BJ (cell line): Measurements from ENCODE around the gene ADAMTS14. TPM values are rescaled to one million over a fixed set of nuclear protein-coding genes. Genes with fewer than 3 reads are reported as not detected.

Experiments used
- CTCF ChIA-PET: fragments of 350-600 bp; formaldehyde crosslinking; extraction: SDS; loops from one replicate; lab custom pipeline; 2021; ENCODE audit warnings: antibody characterized with exemption, inconsistent platforms; lab: Yijun Ruan, JAX
- POLR2A ChIA-PET: fragments of 300-600 bp; sonication (Branson Sonifier 250); formaldehyde crosslinking; extraction: SDS; loops from one replicate; lab custom pipeline; 2021; ENCODE audit warnings: antibody characterized with exemption; lab: Charles Lee
- DNase-seq: peaks from one replicate; pipeline ENCODE4 v3.0.0-alpha.2; 2011; ENCODE audit warnings: low read depth
- H3K27me3 ChIP-seq: 2 replicates; pipeline ENCODE4 v1.6.0; 2011; ENCODE audit warnings: low read length; ENCODE audit not compliant: control insufficient read depth, insufficient read depth
- H3K36me3 ChIP-seq: 2 replicates; pipeline ENCODE4 v1.5.1; 2011; ENCODE audit warnings: low read length; ENCODE audit not compliant: control insufficient read depth, insufficient read depth
- H3K4me3 ChIP-seq: 2 replicates; pipeline ENCODE4 v1.5.1; 2011; ENCODE audit warnings: low read depth, mild to moderate bottlenecking, control low read depth, low read length
- polyA plus RNA-seq: library from polyadenylated mRNA; depleted of rRNA; stranded (reverse); fragments of >200 nt; gene quantifications from 2 replicates; pipeline ENCODE4 v1.2.3, GENCODE V29; 2011
- TF ChIP-seq, protein P1 (sequence below): IDR thresholded peaks from 2 replicates; pipeline ENCODE4 v1.5.1; 2011; ENCODE audit warnings: low read depth, mild to moderate bottlenecking, control low read depth, inconsistent platforms, low read length, moderate library complexity; ENCODE audit not compliant: insufficient read depth

Gene ADAMTS14
- polyA plus RNA-seq, 1 experiment = 3.3 TPM

DNA sequence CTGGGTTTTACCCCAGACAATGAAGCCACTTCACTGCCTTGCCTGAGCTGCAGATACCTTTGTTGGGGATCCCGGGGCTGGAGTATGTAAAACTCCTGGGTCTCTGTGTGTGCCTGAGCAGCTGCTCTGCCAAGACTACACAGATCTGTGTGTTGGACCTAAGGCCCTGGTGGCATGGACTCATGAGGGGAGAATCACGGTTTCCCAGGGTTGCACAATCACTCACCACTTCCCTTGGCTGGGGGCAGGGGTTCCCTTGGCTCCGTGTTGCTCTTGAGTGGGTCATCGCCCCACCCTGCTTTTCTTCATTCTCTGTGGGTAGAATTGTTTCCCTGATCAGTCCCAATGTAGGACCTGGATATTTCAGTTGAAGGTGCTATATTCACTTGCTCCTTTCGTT is 126.8 kb downstream of the ADAMTS14 start:
- DNase-seq = no peak
- CTCF ChIA-PET = no interaction called here

GRCh38 chr10:70801854-70802253 is 129.5 kb downstream of the ADAMTS14 start:
- ChIA-PET CTCF (no interaction called here), POLR2A (no interaction called here)
- TF ChIP-seq, protein P1, sequence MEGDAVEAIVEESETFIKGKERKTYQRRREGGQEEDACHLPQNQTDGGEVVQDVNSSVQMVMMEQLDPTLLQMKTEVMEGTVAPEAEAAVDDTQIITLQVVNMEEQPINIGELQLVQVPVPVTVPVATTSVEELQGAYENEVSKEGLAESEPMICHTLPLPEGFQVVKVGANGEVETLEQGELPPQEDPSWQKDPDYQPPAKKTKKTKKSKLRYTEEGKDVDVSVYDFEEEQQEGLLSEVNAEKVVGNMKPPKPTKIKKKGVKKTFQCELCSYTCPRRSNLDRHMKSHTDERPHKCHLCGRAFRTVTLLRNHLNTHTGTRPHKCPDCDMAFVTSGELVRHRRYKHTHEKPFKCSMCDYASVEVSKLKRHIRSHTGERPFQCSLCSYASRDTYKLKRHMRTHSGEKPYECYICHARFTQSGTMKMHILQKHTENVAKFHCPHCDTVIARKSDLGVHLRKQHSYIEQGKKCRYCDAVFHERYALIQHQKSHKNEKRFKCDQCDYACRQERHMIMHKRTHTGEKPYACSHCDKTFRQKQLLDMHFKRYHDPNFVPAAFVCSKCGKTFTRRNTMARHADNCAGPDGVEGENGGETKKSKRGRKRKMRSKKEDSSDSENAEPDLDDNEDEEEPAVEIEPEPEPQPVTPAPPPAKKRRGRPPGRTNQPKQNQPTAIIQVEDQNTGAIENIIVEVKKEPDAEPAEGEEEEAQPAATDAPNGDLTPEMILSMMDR = no peak
- Histone ChIP-seq H3K36me3 (no peaks in the 10 kb centered on the region), H3K27me3 (peaks cover 7% of the 10 kb centered on the region), H3K4me3 (no peak overlapping the region)
- DNase-seq = no peak

More for the DNA sequence above, 126.8 kb downstream of the ADAMTS14 start:
- TF ChIP-seq, protein P1 = no peak
- POLR2A ChIA-PET = no interaction called here
- peaks cover 11% of the 10 kb centered on the region for H3K27me3 ChIP-seq
- H3K4me3 ChIP-seq = no peak overlapping the region
- no peaks in the 10 kb centered on the region for H3K36me3 ChIP-seq

- CTCF ChIA-PET = interaction anchor here (1.0 to 1.2 kb wide), 2 partner anchors 10 to 13 kb away, joined by 3 to 4 read pairs; no protein-coding TSS in a partner anchor
These were observed 131.6 kb downstream of the ADAMTS14 start for GRCh38 chr10:70803775-70804420.

DNA sequence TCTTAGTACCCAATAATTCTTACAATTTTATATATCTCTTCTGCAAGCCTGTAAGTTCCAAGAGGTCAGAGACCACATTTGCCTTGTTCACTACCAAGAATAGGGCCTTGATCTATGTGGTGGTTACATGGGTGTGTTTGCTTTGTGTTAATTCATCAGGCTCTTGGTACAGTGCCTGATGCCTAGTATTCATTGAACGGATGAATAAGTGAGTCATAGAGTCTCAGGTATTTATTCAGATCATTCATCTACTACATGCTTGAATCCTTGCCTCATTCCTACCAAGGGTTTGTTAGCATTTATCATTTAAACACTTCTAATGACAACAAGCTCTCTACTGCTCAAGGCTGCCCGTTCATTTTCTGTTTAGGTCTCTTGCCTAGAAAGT is 132.1 kb downstream of the ADAMTS14 start:
- Histone ChIP-seq H3K27me3 (peaks cover 5% of the 10 kb centered on the region; the same call in 1 of the 2 replicates), H3K4me3 (no peak overlapping the region), H3K36me3 (no peaks in the 10 kb centered on the region)
- ChIA-PET CTCF (interaction anchor here (1.0 to 1.3 kb wide), 3 partner anchors 9 to 12 kb away, joined by 3 to 4 read pairs (median 3); no protein-coding TSS in a partner anchor), POLR2A (no interaction called here)
- DNase-seq = no peak
- TF ChIP-seq, protein P1 = no peak

More at GRCh38 chr10:70803775-70804420, 131.6 kb downstream of the ADAMTS14 start:
- POLR2A ChIA-PET = interaction anchor here (0.6 kb wide), 1 partner anchor 965 kb away, joined by 3 read pairs; no protein-coding TSS in a partner anchor
- no peaks in the 10 kb centered on the region for H3K36me3 ChIP-seq
- DNase-seq = no peak
- TF ChIP-seq, protein P1 = no peak
- H3K4me3 ChIP-seq = no peak overlapping the region
- peaks cover 5% of the 10 kb centered on the region; the same call in 1 of the 2 replicates for H3K27me3 ChIP-seq

DNA sequence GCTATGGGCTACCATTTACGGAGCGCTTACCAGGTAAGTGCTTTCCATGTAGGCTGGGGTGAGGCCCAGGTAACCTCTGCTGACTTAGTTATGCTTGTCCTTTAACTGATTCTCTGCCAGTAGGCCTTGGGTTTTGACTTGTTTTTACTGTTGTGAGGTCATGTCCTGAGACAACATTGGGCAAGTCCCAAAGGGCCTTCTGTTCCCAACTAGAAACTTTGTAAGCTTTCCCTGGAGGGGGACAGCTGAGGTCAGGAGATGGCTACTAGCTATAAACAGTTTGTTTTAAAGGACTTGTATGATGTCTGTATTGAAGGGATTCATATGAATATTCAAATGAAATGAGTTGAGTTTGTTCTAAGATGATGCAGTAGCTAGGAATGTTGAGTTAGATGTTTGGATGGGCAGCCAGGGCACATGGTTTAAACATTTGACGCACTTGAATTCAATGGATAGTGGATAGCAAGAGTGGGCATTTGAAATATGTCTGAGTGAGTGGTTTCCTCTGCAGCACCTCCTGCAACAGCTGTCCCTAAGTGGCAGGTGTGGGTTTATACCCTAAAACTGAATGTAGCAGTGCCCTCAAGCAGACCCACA is 133.4 kb downstream of the ADAMTS14 start:
- Histone ChIP-seq H3K36me3 (no peaks in the 10 kb centered on the region), H3K27me3 (peaks cover 5% of the 10 kb centered on the region; the same call in 1 of the 2 replicates), H3K4me3 (no peak overlapping the region)
- CTCF ChIA-PET = interaction anchor here (0.8 to 2.8 kb wide), 3 partner anchors 8 to 257 kb away, joined by 3 to 15 read pairs (median 3); partner anchors contain the start of gene SGPL1
- TF ChIP-seq, protein P1 = no peak
- DNase-seq = no peak
- POLR2A ChIA-PET = interaction anchor here (1.0 kb wide), 1 partner anchor 12 kb away, joined by 4 read pairs; no protein-coding TSS in a partner anchor
